ENCODE results near the gene MYO9A. TPM values are rescaled to one million over a fixed set of nuclear protein-coding genes. Genes with fewer than 3 reads are reported as not detected.

The MYO9A gene
- total and polyA plus RNA-seq, 2 donors (not counting 1 experiment from before 2014, with no cell fraction given): 6.2 to 66.1 TPM

GRCh38 chr15:71811752-71812735 is 305.9 kb downstream of the MYO9A start:
- H3K36me3 ChIP-seq (replicated peaks in 1 of 2; ENCODE audit: control extremely low read depth in 1 of 2, control insufficient read depth in 1 of 2, extremely low read depth in 1 of 2, insufficient read depth in 2 of 2, low read length in 1 of 2): no peaks in the 10 kb centered on the region
- H3K4me3 Mint-ChIP-seq: no peak overlapping the region
- H3K4me3 ChIP-seq (ENCODE audit: control extremely low read depth in 1 of 5, extremely low read depth in 1 of 5, insufficient read depth in 1 of 5, low read depth in 2 of 5, low read length in 4 of 5): no peak overlapping the region
- H3K27me3 Mint-ChIP-seq: no peaks in the 10 kb centered on the region
- H3K9ac ChIP-seq (ENCODE audit: low read length): no peak overlapping the region
- no peak overlapping the region for H3K27ac ChIP-seq (ENCODE audit: low read length in 2 of 2)
- no peak for ATAC-seq (ENCODE audit: low read depth)
- H3K4me1 Mint-ChIP-seq: no peaks in the 10 kb centered on the region
- H3K9me3 ChIP-seq (ENCODE audit: control extremely low read depth in 1 of 3, control insufficient read depth in 2 of 3, insufficient read depth in 1 of 3, low read length in 2 of 3): no peaks in the 10 kb centered on the region
- H2AFZ ChIP-seq (ENCODE audit: insufficient read depth, low read depth, low read length, poor library complexity, severe bottlenecking): no peak overlapping the region
- no peak overlapping the region for H3K4me2 ChIP-seq (replicated peaks; ENCODE audit: low read depth, low read length, poor library complexity, severe bottlenecking)
- H3K27ac Mint-ChIP-seq: no peak overlapping the region
- no peaks in the 10 kb centered on the region for H4K20me1 ChIP-seq (ENCODE audit: control insufficient read depth, insufficient read depth, low read length, poor library complexity, severe bottlenecking)
- POLR2A ChIA-PET: no interaction called here
- no peak for DNase-seq
- H3K27me3 ChIP-seq (replicated peaks in 1 of 4; ENCODE audit: control extremely low read depth in 1 of 4, control insufficient read depth in 3 of 4, insufficient read depth in 4 of 4, low read length in 3 of 4): no peaks in the 10 kb centered on the region
- TF ChIP-seq CTCF (IDR thresholded peaks at IDR 0.05) (no peak), EZH2 (IDR thresholded peaks at IDR 0.05; ENCODE audit: borderline replicate concordance, insufficient read depth, low read depth, low read length, poor library complexity, severe bottlenecking) (no peak)
- no peaks in the 10 kb centered on the region for H3K4me1 ChIP-seq (ENCODE audit: control insufficient read depth in 2 of 2, insufficient read depth in 2 of 2, low read length in 2 of 2)
- H3K79me2 ChIP-seq (ENCODE audit: control insufficient read depth, insufficient read depth, low read length): no peaks in the 10 kb centered on the region
- CTCF ChIA-PET: no interaction called here
- intact Hi-C loops (cut with micrococcal nuclease): no loop called here
- 96% methylated on average over 38 of the region's 38 CpGs for WGBS (ENCODE audit: insufficient coverage)
- H3K9me3 Mint-ChIP-seq (ENCODE audit: insufficient read depth): no peaks in the 10 kb centered on the region

DNA sequence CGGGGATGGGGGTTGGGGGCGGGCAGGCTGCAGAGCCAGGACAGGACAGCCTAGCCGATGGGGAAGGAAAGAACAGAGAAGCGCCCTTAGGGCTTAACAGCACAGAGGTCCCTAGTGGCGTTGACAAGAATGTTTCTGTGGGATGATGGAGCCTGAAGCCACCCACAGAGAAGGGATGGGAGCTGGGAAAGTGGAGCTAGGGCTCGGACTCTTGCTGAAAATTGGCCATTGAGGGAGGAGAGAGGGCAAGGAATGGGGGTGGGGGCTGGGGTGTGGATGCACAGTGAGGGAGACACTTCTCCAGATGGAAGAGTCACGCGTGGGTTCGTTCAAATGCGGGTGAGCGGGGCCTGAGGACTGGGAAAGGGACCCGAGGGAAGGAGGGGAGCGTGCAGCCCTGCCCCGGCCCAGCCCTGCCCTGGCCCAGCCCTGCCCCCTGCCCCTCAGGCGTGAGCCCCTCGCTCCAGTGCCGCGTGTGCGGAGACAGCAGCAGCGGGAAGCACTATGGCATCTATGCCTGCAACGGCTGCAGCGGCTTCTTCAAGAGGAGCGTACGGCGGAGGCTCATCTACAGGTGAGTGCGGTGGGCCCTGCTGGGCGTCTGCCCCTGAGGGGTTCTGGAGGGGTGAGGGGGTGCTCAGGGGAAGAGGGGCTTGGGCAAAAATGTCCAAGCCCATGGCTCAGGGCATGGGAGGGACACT is 306.8 kb downstream of the MYO9A start:
- H3K27me3 Mint-ChIP-seq: no peaks in the 10 kb centered on the region
- CTCF ChIA-PET: no interaction called here
- Histone ChIP-seq H3K9me3 (ENCODE audit: control extremely low read depth in 1 of 3, control insufficient read depth in 2 of 3, insufficient read depth in 1 of 3, low read length in 2 of 3) (no peaks in the 10 kb centered on the region), H3K4me3 (ENCODE audit: control extremely low read depth in 1 of 5, extremely low read depth in 1 of 5, insufficient read depth in 1 of 5, low read depth in 2 of 5, low read length in 4 of 5) (no peak overlapping the region), H3K36me3 (replicated peaks in 1 of 2; ENCODE audit: control extremely low read depth in 1 of 2, control insufficient read depth in 1 of 2, extremely low read depth in 1 of 2, insufficient read depth in 2 of 2, low read length in 1 of 2) (no peaks in the 10 kb centered on the region), H3K27ac (ENCODE audit: low read length in 2 of 2) (no peak overlapping the region), H3K9ac (ENCODE audit: low read length) (no peak overlapping the region), H2AFZ (ENCODE audit: insufficient read depth, low read depth, low read length, poor library complexity, severe bottlenecking) (no peak overlapping the region), H3K79me2 (ENCODE audit: control insufficient read depth, insufficient read depth, low read length) (no peaks in the 10 kb centered on the region), H3K4me2 (replicated peaks; ENCODE audit: low read depth, low read length, poor library complexity, severe bottlenecking) (no peak overlapping the region), H3K27me3 (replicated peaks in 1 of 4; ENCODE audit: control extremely low read depth in 1 of 4, control insufficient read depth in 3 of 4, insufficient read depth in 4 of 4, low read length in 3 of 4) (no peaks in the 10 kb centered on the region), H4K20me1 (ENCODE audit: control insufficient read depth, insufficient read depth, low read length, poor library complexity, severe bottlenecking) (no peaks in the 10 kb centered on the region), H3K4me1 (ENCODE audit: control insufficient read depth in 2 of 2, insufficient read depth in 2 of 2, low read length in 2 of 2) (no peaks in the 10 kb centered on the region)
- TF ChIP-seq EZH2 (IDR thresholded peaks at IDR 0.05; ENCODE audit: borderline replicate concordance, insufficient read depth, low read depth, low read length, poor library complexity, severe bottlenecking): no peak
- TF ChIP-seq CTCF (IDR thresholded peaks at IDR 0.05): no peak
- POLR2A ChIA-PET: no interaction called here
- DNase-seq (no peak), ATAC-seq (ENCODE audit: low read depth) (no peak)
- H3K9me3 Mint-ChIP-seq (ENCODE audit: insufficient read depth): no peaks in the 10 kb centered on the region
- H3K4me1 Mint-ChIP-seq: no peaks in the 10 kb centered on the region
- H3K27ac Mint-ChIP-seq: no peak overlapping the region
- 95% methylated on average over 26 of the region's 27 CpGs for WGBS (ENCODE audit: insufficient coverage)
- intact Hi-C loops (cut with micrococcal nuclease): no loop called here
- no peak overlapping the region for H3K4me3 Mint-ChIP-seq

Measured in B cell (primary cell).